HL-60 (cell line): ENCODE data around the gene CLN5.

ENCODE experiments used
- POLR2AphosphoS5 ChIP-seq: IDR thresholded peaks from 2 replicates; pipeline ENCODE4 v1.6.1; 2012; ENCODE audit warnings: low read depth
- TF ChIP-seq, protein P1 (sequence below): IDR thresholded peaks from one replicate; pipeline ENCODE4 v1.5.1; 2011; ENCODE audit warnings: low read length, control low read depth, inconsistent platforms; ENCODE audit not compliant: insufficient read depth

DNA sequence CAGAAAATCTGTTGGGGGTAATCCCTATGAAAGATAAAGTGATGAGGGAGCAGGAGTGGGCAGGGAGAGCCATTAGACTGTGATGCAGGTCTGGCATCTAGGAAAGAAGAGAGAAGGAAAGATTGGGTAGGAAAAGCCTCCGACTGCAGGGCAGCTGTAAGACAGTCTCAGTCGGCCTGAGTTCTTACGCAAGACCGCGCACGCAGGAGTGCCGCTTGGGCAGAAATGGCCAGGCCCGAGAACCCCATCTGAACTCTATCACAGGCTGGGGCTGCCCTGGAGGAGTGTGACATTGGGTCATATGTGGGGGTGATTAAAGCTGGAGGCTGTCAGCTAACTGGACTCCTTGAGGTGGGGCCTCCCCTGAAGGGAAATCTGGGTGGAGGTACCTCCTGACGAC is 49.0 kb downstream of the CLN5 start:
- TF ChIP-seq, protein P1, sequence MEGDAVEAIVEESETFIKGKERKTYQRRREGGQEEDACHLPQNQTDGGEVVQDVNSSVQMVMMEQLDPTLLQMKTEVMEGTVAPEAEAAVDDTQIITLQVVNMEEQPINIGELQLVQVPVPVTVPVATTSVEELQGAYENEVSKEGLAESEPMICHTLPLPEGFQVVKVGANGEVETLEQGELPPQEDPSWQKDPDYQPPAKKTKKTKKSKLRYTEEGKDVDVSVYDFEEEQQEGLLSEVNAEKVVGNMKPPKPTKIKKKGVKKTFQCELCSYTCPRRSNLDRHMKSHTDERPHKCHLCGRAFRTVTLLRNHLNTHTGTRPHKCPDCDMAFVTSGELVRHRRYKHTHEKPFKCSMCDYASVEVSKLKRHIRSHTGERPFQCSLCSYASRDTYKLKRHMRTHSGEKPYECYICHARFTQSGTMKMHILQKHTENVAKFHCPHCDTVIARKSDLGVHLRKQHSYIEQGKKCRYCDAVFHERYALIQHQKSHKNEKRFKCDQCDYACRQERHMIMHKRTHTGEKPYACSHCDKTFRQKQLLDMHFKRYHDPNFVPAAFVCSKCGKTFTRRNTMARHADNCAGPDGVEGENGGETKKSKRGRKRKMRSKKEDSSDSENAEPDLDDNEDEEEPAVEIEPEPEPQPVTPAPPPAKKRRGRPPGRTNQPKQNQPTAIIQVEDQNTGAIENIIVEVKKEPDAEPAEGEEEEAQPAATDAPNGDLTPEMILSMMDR: no peak
- TF ChIP-seq POLR2AphosphoS5: no peak
